ENCODE data around the gene NOL8.

The NOL8 gene

GRCh38 chr9:92312887-92313623 lies 12.1 kb downstream of the NOL8 start:
- no peak for DNase-seq

GRCh38 chr9:92310562-92310961 lies 14.6 kb downstream of the NOL8 start:
- no peak for DNase-seq

- DNase-seq, result no peak
These were observed 16.3 kb downstream of the NOL8 start for GRCh38 chr9:92308893-92309292.

GRCh38 chr9:92300936-92301335 lies 24.2 kb downstream of the NOL8 start:
- no peak for DNase-seq

- no peak for DNase-seq
These were observed 26.0 kb downstream of the NOL8 start for GRCh38 chr9:92299116-92299515.

GRCh38 chr9:92298036-92298435 lies 27.1 kb downstream of the NOL8 start:
- no peak for DNase-seq

GRCh38 chr9:92297611-92298010 lies 27.5 kb downstream of the NOL8 start:
- no peak for DNase-seq

GRCh38 chr9:92295827-92296258 lies 29.3 kb downstream of the NOL8 start:
- DNase-seq, result no peak

GRCh38 chr9:92295240-92295790 lies 29.8 kb downstream of the NOL8 start:
- DNase-seq, result no peak

- peak in 6 of 56 donors; percentile 0 to 15 (median 6) for DNase-seq
These were observed 30.9 kb downstream of the NOL8 start for GRCh38 chr9:92294297-92294676.

GRCh38 chr9:92293452-92294296 lies 31.5 kb downstream of the NOL8 start, which contains the start of gene IARS1:
TSS of gene IARS1 (minus strand) at chr9:92293697. CDS start at chr9:92289419, 4,278 bp downstream.
- peak; percentile 86 to 99 (median 97) for DNase-seq

- no peak for DNase-seq
These were observed 32.1 kb downstream of the NOL8 start for GRCh38 chr9:92293075-92293354.

GRCh38 chr9:92292338-92293074 lies 32.6 kb downstream of the NOL8 start:
- DNase-seq, result no peak

GRCh38 chr9:92291577-92291976 lies 33.6 kb downstream of the NOL8 start:
- DNase-seq, result no peak

- no peak for DNase-seq
These were observed 34.2 kb downstream of the NOL8 start for GRCh38 chr9:92290785-92291429.

GRCh38 chr9:92289708-92290390 lies 35.3 kb downstream of the NOL8 start:
- no peak for DNase-seq

- DNase-seq, result no peak
These were observed 45.8 kb downstream of the NOL8 start for GRCh38 chr9:92279302-92279701.

GRCh38 chr9:92278110-92278509 lies 47.0 kb downstream of the NOL8 start:
- no peak for DNase-seq

GRCh38 chr9:92276331-92277032 lies 48.7 kb downstream of the NOL8 start:
- DNase-seq, result no peak

GRCh38 chr9:92275541-92275940 lies 49.6 kb downstream of the NOL8 start:
- no peak for DNase-seq
